Measurements from ENCODE around the gene SLC28A1.
"Not testable (repeated sequence)": the region's sequence is repeated elsewhere in the genome, so short reads cannot be mapped to it uniquely, and the experiment has no call there.

The SLC28A1 gene

GRCh38 chr15:84969257-84969656 lies 84.8 kb downstream of the SLC28A1 start:
- no peak for DNase-seq (ENCODE audit: low read depth, low spot score)

- DNase-seq (ENCODE audit: low read depth, low spot score) = no peak
These were observed 86.4 kb downstream of the SLC28A1 start for GRCh38 chr15:84970843-84971242.

GRCh38 chr15:84973492-84974460 lies 89.3 kb downstream of the SLC28A1 start:
- no peak for DNase-seq (ENCODE audit: low read depth, low spot score)

- DNase-seq (ENCODE audit: low read depth, low spot score) = no peak
These were observed 91.4 kb downstream of the SLC28A1 start for GRCh38 chr15:84975871-84976351.

GRCh38 chr15:84976746-84977345 lies 92.4 kb downstream of the SLC28A1 start:
- DNase-seq (ENCODE audit: low read depth, low spot score) = no peak

GRCh38 chr15:84979651-84980050 lies 95.2 kb downstream of the SLC28A1 start:
- no peak for DNase-seq (ENCODE audit: low read depth, low spot score)

GRCh38 chr15:84980196-84981053 lies 96.0 kb downstream of the SLC28A1 start:
- peak; percentile 61 for DNase-seq (ENCODE audit: low read depth, low spot score)

GRCh38 chr15:84981054-84981710 lies 96.7 kb downstream of the SLC28A1 start:
- peak; percentile 94 for DNase-seq (ENCODE audit: low read depth, low spot score)

- DNase-seq (ENCODE audit: low read depth, low spot score) = no peak
These were observed 97.3 kb downstream of the SLC28A1 start, which contains the start of gene PDE8A for GRCh38 chr15:84981711-84982300. PDE8A (plus strand) TSS chr15:84981856; CDS start chr15:84982163, 307 bp downstream.

- no peak for DNase-seq (ENCODE audit: low read depth, low spot score)
These were observed 97.9 kb downstream of the SLC28A1 start for GRCh38 chr15:84982301-84982920.

- DNase-seq (ENCODE audit: low read depth, low spot score) = no peak
These were observed 98.8 kb downstream of the SLC28A1 start for GRCh38 chr15:84983294-84983693.

- no peak for DNase-seq (ENCODE audit: low read depth, low spot score)
These were observed 99.2 kb downstream of the SLC28A1 start for GRCh38 chr15:84983711-84984110.

GRCh38 chr15:84985158-84985557 lies 100.7 kb downstream of the SLC28A1 start:
- no peak for DNase-seq (ENCODE audit: low read depth, low spot score)

- DNase-seq (ENCODE audit: low read depth, low spot score) = not testable (repeated sequence)
These were observed 102.9 kb downstream of the SLC28A1 start for GRCh38 chr15:84987351-84987750.

GRCh38 chr15:84987949-84988624 lies 103.6 kb downstream of the SLC28A1 start:
- no peak for DNase-seq (ENCODE audit: low read depth, low spot score)

- DNase-seq (ENCODE audit: low read depth, low spot score) = no peak
These were observed 104.6 kb downstream of the SLC28A1 start for GRCh38 chr15:84988909-84989644.

GRCh38 chr15:84990507-84990906 lies 106.0 kb downstream of the SLC28A1 start:
- DNase-seq (ENCODE audit: low read depth, low spot score) = no peak

GRCh38 chr15:84991014-84991712 lies 106.7 kb downstream of the SLC28A1 start:
- DNase-seq (ENCODE audit: low read depth, low spot score) = no peak

Measured in smooth muscle cell of the brain vasculature (primary cell).